NCI-H345 treated with DMSO at 0.1 percent for 48 hours (cell line): Measurements from ENCODE around the gene RPL9.
"Not testable (repeated sequence)": the region's sequence is repeated elsewhere in the genome, so short reads cannot be mapped to it uniquely, and the experiment has no call there.

Experiments
- DNase-seq: peaks from one replicate; lab custom pipeline; 2025; ENCODE audit not compliant: unreplicated experiment; lab: John Stamatoyannopoulos, UW

Gene RPL9

GRCh38 chr4:39427520-39428114 lies 31.1 kb downstream of the RPL9 start:
- no peak for DNase-seq

- DNase-seq: no peak
Observed at GRCh38 chr4:39426728-39427127, 32.0 kb downstream of the RPL9 start.

GRCh38 chr4:39425297-39425696 lies 33.4 kb downstream of the RPL9 start:
- not testable (repeated sequence) for DNase-seq

GRCh38 chr4:39422247-39422646 lies 36.5 kb downstream of the RPL9 start:
- DNase-seq: no peak

GRCh38 chr4:39415678-39416283 lies 42.9 kb downstream of the RPL9 start:
- no peak for DNase-seq

GRCh38 chr4:39411561-39411960 lies 47.2 kb downstream of the RPL9 start:
- not testable (repeated sequence) for DNase-seq

- DNase-seq: no peak
Observed at GRCh38 chr4:39410415-39410814, 48.3 kb downstream of the RPL9 start.

- DNase-seq: no peak
Observed at GRCh38 chr4:39407584-39407885, 51.2 kb downstream of the RPL9 start.

- no peak for DNase-seq
Observed at GRCh38 chr4:39406763-39407583, 51.7 kb downstream of the RPL9 start, which contains the start of gene KLB. Gene KLB, plus strand, starts transcription at chr4:39406930. Its CDS starts 20 bp downstream, at chr4:39406950.
